Measurements from ENCODE around the gene PXDN.

The PXDN gene

DNA sequence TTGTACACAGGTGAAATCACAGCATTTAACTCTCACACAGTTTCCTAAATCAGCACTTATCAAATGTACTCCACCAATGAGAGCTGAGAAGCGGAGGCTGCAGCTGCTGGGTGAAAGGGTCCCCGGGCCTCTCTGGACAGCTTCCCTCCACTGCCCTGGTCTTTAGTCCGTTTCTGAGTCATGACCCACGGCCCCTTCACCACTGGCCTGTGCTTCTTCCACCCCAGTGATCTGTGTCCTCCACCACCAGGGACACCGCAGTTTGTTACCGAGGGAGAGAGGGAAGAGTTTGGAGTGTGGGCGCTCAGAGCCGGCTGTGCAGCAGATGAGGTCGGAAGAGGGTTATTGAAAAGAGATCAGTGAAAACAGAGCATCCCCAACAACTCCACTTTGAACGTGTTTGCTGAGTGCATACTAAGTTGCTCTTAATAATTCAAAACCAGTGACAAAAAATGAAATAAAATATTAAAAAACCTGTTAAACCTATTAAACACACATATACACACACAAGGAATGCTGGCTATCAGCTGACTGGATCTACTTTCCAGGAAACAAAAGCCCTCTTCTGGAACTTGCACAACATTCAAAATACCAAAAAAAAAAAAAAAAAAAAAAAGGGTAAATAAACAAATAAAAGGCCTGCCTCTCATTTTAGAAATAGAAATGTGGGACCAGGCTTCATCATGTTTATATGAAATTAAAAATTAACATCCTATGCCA, 54.1 kb downstream of the PXDN start:
- H3K9ac ChIP-seq (ENCODE audit: low read depth, low read length) = no peak overlapping the region
- no peak overlapping the region for H2AFZ ChIP-seq (ENCODE audit: low read depth, low read length)
- H4K20me1 ChIP-seq (ENCODE audit: insufficient read depth, low read length) = no peaks in the 10 kb centered on the region
- no peaks in the 10 kb centered on the region for H3K79me2 ChIP-seq (ENCODE audit: insufficient read depth, low read length)
- no peak overlapping the region for H3K4me3 ChIP-seq (ENCODE audit: low read depth in 1 of 2, low read length in 2 of 2)
- H3K4me1 ChIP-seq (ENCODE audit: insufficient read depth, low read length) = no peaks in the 10 kb centered on the region
- DNase-seq = no peak
- no peak for ATAC-seq (ENCODE audit: insufficient read depth, low read depth)
- no peak for TF ChIP-seq EZH2 (IDR thresholded peaks at IDR 0.05; ENCODE audit: borderline replicate concordance, low read depth, low read length, severe bottlenecking)
- TF ChIP-seq, protein P1, sequence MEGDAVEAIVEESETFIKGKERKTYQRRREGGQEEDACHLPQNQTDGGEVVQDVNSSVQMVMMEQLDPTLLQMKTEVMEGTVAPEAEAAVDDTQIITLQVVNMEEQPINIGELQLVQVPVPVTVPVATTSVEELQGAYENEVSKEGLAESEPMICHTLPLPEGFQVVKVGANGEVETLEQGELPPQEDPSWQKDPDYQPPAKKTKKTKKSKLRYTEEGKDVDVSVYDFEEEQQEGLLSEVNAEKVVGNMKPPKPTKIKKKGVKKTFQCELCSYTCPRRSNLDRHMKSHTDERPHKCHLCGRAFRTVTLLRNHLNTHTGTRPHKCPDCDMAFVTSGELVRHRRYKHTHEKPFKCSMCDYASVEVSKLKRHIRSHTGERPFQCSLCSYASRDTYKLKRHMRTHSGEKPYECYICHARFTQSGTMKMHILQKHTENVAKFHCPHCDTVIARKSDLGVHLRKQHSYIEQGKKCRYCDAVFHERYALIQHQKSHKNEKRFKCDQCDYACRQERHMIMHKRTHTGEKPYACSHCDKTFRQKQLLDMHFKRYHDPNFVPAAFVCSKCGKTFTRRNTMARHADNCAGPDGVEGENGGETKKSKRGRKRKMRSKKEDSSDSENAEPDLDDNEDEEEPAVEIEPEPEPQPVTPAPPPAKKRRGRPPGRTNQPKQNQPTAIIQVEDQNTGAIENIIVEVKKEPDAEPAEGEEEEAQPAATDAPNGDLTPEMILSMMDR (IDR thresholded peaks at IDR 0.05; ENCODE audit: borderline replicate concordance, extremely low read depth, low read length, poor library complexity, severe bottlenecking) = no peak
- H3K36me3 ChIP-seq (ENCODE audit: insufficient read depth, low read length) = no peaks in the 10 kb centered on the region
- no peak overlapping the region for H3K4me2 ChIP-seq (ENCODE audit: insufficient read depth, low read length)
- no peaks in the 10 kb centered on the region for H3K9me3 ChIP-seq (ENCODE audit: insufficient read depth, low read length, severe bottlenecking)
- no peak overlapping the region for H3K27ac ChIP-seq (ENCODE audit: low read length)
- H3K27me3 ChIP-seq (ENCODE audit: insufficient read depth, low read length, poor library complexity) = peaks cover 15% of the 10 kb centered on the region

GRCh38 chr2:1688859-1689258, 55.5 kb downstream of the PXDN start:
- no peak overlapping the region for H2AFZ ChIP-seq (ENCODE audit: low read depth, low read length)
- H3K4me3 ChIP-seq (ENCODE audit: low read depth in 1 of 2, low read length in 2 of 2) = no peak overlapping the region
- no peak overlapping the region for H3K27ac ChIP-seq (ENCODE audit: low read length)
- H4K20me1 ChIP-seq (ENCODE audit: insufficient read depth, low read length) = no peaks in the 10 kb centered on the region
- H3K79me2 ChIP-seq (ENCODE audit: insufficient read depth, low read length) = no peaks in the 10 kb centered on the region
- no peak for TF ChIP-seq EZH2 (IDR thresholded peaks at IDR 0.05; ENCODE audit: borderline replicate concordance, low read depth, low read length, severe bottlenecking)
- TF ChIP-seq, protein P1 (IDR thresholded peaks at IDR 0.05; ENCODE audit: borderline replicate concordance, extremely low read depth, low read length, poor library complexity, severe bottlenecking) = no peak
- no peaks in the 10 kb centered on the region for H3K36me3 ChIP-seq (ENCODE audit: insufficient read depth, low read length)
- no peaks in the 10 kb centered on the region for H3K4me1 ChIP-seq (ENCODE audit: insufficient read depth, low read length)
- ATAC-seq (ENCODE audit: insufficient read depth, low read depth) (no peak), DNase-seq (no peak)
- H3K9ac ChIP-seq (ENCODE audit: low read depth, low read length) = no peak overlapping the region
- H3K27me3 ChIP-seq (ENCODE audit: insufficient read depth, low read length, poor library complexity) = peaks cover 17% of the 10 kb centered on the region
- no peaks in the 10 kb centered on the region for H3K9me3 ChIP-seq (ENCODE audit: insufficient read depth, low read length, severe bottlenecking)
- no peak overlapping the region for H3K4me2 ChIP-seq (ENCODE audit: insufficient read depth, low read length)

- H3K27ac ChIP-seq (ENCODE audit: low read length) = no peak overlapping the region
- no peaks in the 10 kb centered on the region for H3K9me3 ChIP-seq (ENCODE audit: insufficient read depth, low read length, severe bottlenecking)
- DNase-seq (no peak), ATAC-seq (ENCODE audit: insufficient read depth, low read depth) (no peak)
- no peak overlapping the region for H2AFZ ChIP-seq (ENCODE audit: low read depth, low read length)
- H3K4me1 ChIP-seq (ENCODE audit: insufficient read depth, low read length) = no peaks in the 10 kb centered on the region
- no peak overlapping the region for H3K4me2 ChIP-seq (ENCODE audit: insufficient read depth, low read length)
- H3K27me3 ChIP-seq (ENCODE audit: insufficient read depth, low read length, poor library complexity) = peaks cover 17% of the 10 kb centered on the region
- H3K79me2 ChIP-seq (ENCODE audit: insufficient read depth, low read length) = no peaks in the 10 kb centered on the region
- no peak overlapping the region for H3K4me3 ChIP-seq (ENCODE audit: low read depth in 1 of 2, low read length in 2 of 2)
- no peak for TF ChIP-seq EZH2 (IDR thresholded peaks at IDR 0.05; ENCODE audit: borderline replicate concordance, low read depth, low read length, severe bottlenecking)
- TF ChIP-seq, protein P1 (IDR thresholded peaks at IDR 0.05; ENCODE audit: borderline replicate concordance, extremely low read depth, low read length, poor library complexity, severe bottlenecking) = no peak
- H4K20me1 ChIP-seq (ENCODE audit: insufficient read depth, low read length) = no peaks in the 10 kb centered on the region
- H3K36me3 ChIP-seq (ENCODE audit: insufficient read depth, low read length) = no peaks in the 10 kb centered on the region
- no peak overlapping the region for H3K9ac ChIP-seq (ENCODE audit: low read depth, low read length)
These were observed 56.2 kb downstream of the PXDN start for GRCh38 chr2:1688161-1688560.
